Skeletal muscle satellite cell (primary cell): ENCODE measurements around the gene MIPEP.
A peak's percentile ranks its signal among the peaks of the same experiment; 100 is the strongest.
"Not testable (repeated sequence)": the region's sequence is repeated elsewhere in the genome, so short reads cannot be mapped to it uniquely, and the experiment has no call there.

Experiments used
- H3K27me3 ChIP-seq: 2 replicates; pipeline ENCODE4 v1.7.0; 2013; ENCODE audit warnings: low read length; ENCODE audit not compliant: control insufficient read depth, insufficient read depth
- H3K36me3 ChIP-seq: 2 replicates; pipeline ENCODE4 v1.7.0; 2013; ENCODE audit warnings: mild to moderate bottlenecking, control low read depth, low read length; ENCODE audit not compliant: insufficient read depth
- H3K4me1 ChIP-seq: 2 replicates; pipeline ENCODE4 v1.7.0; 2013; ENCODE audit warnings: low read length; ENCODE audit not compliant: control insufficient read depth, insufficient read depth
- H3K4me2 ChIP-seq: 2 replicates; pipeline ENCODE4 v1.7.0; 2013; ENCODE audit warnings: mild to moderate bottlenecking, low read length
- H3K4me3 ChIP-seq: 2 replicates; pipeline ENCODE4 v1.7.0; 2013; ENCODE audit warnings: low read length
- H3K9ac ChIP-seq: 2 replicates; pipeline ENCODE4 v1.7.0; 2013; ENCODE audit warnings: mild to moderate bottlenecking, low read depth, low read length, moderate library complexity
- H3K9me3 ChIP-seq: replicated peaks from 2 replicates; pipeline ENCODE4 v1.7.0; 2013; ENCODE audit warnings: mild to moderate bottlenecking, control low read depth, low read length

MIPEP gene

DNA sequence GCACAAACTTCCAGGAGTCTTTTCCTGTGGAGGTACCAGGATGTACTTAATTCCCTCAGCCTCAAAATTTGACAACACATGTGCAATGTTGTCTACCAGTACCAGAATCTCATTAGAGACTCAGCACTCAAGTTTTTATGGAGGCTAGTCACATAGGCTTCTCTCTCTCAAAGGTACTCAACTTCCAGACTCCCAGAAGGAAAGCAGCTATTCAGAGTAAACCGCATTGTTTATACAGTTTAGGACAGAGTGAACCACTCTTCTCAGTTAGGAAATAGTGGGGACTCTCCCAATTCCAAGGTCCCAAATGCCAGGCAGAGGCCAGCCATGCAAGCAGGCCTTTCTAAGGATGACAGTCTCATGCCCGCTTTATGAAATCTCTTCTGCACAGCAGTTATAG lies 16.6 kb upstream of the MIPEP start:
- no peak overlapping the region for H3K9ac ChIP-seq
- peaks cover 14% of the 10 kb centered on the region for H3K4me1 ChIP-seq
- no peaks in the 10 kb centered on the region for H3K36me3 ChIP-seq
- H3K9me3 ChIP-seq, result no peaks in the 10 kb centered on the region
- no peak overlapping the region for H3K4me2 ChIP-seq
- H3K27me3 ChIP-seq, result peaks cover 11% of the 10 kb centered on the region
- no peak overlapping the region for H3K4me3 ChIP-seq

DNA sequence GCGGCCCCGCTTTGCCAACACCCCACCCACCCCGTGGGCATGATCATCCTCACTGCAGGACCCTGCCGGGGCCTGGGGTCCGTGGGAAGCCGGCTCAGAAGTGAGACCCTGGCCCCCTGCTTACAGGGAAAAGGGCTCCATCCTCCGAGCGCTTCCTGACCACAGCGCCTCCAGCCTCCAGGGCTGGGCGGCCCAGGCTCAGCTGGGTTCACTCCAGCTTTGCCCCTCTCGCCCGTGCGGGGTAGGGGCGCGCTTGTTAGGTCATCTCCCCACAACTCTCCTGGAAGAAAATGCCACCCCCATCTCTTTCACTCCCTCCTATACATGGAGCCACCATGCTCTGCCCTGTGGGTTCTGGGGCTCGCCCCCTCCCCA lies 14.7 kb upstream of the MIPEP start:
- Histone ChIP-seq H3K4me2 (peak overlapping the region; percentile 74), H3K4me1 (peaks cover 14% of the 10 kb centered on the region), H3K4me3 (no peak overlapping the region), H3K27me3 (peaks cover 11% of the 10 kb centered on the region), H3K36me3 (no peaks in the 10 kb centered on the region), H3K9ac (no peak overlapping the region), H3K9me3 (no peaks in the 10 kb centered on the region)

DNA sequence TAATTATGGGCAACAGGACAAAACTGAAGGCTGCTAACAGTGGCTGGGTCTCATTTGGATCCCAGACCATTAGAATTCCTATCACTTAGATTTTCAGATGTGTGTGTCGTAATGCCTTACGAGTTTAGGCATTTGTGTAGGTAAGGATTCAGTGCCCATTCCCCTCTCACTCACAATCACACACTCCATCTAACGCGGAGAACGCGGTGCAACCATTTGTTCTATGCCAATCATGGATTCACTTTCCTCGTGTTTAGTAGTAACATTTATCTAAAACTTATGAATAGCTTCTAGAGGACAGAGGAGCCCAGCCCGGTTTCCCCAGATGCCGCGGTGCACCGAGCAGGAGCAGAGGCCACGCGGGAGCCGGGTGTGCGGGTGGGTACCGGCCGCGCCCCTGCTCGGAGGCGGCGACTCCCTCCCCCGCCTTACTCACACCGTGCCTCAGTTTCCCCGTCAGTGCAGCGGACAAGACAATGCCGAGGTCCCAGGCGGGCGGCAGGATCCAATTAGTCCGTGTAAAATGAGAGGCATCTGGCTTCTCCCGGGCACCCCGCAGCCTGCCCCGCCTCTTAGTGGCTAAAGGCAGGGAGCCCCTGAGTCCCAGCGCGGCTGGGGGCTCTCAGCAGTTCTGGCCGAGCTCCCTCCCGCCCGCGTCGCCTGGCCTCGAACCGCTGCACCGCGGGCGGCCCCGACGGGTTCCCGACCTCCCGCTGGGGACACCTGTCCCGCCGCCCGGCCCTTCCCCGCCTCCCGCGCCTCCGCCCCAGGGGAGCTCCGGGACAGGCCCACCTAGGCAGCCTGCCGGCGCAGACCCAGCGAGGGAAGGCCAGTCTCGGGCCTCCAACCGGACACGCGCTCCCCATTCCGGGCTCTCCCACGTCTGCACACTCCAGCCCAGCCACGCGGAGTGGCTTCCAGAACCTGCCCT lies 14.0 kb upstream of the MIPEP start:
- H3K27me3 ChIP-seq, result peaks cover 11% of the 10 kb centered on the region
- no peaks in the 10 kb centered on the region for H3K36me3 ChIP-seq
- H3K4me3 ChIP-seq, result peak overlapping the region; percentile 48
- H3K9me3 ChIP-seq, result no peaks in the 10 kb centered on the region
- no peak overlapping the region for H3K9ac ChIP-seq
- H3K4me1 ChIP-seq, result peaks cover 14% of the 10 kb centered on the region
- peak overlapping the region; percentile 74 for H3K4me2 ChIP-seq

DNA sequence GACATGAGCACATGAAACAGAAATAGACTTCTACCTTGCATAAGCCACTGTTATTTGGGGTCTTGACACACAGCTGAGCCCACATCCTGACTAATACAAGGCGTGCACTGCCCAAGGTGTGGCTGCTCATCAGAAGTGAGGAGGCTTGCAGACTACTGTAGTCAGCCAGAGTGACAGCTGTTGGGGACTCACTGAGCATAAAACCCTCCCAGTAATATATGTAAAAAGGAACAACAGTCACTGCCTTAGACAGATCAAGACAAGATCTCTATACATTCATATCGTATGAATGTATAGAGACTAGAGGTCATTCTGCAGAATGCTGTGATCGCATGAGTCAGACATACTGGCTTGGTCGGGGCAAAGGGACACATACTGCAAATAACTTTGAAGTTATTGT lies 12.2 kb upstream of the MIPEP start:
- no peak overlapping the region for H3K4me3 ChIP-seq
- H3K4me2 ChIP-seq, result no peak overlapping the region
- H3K27me3 ChIP-seq, result peaks cover 11% of the 10 kb centered on the region
- H3K4me1 ChIP-seq, result peaks cover 14% of the 10 kb centered on the region
- no peaks in the 10 kb centered on the region for H3K9me3 ChIP-seq
- no peak overlapping the region for H3K9ac ChIP-seq
- no peaks in the 10 kb centered on the region for H3K36me3 ChIP-seq

DNA sequence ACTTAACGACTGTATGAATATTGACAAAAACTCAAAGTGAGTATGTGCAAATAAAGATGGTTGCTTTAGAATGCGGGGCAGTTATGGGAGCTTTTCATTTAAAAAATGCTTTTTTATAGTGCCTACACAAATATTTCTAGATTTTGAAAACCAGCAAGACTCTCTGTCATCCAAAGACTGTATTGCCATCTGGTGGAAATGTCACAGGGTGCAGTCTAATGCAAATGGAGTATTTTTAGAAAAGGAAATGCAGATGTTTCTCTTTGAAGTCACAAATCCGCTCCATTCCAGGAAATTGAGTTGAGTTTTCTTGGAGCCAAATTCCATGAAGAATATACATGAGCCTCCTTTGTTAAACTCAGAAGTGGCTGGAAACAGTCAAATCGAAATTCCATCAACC lies 10.4 kb upstream of the MIPEP start:
- no peak overlapping the region for H3K4me2 ChIP-seq
- H3K4me3 ChIP-seq, result no peak overlapping the region
- H3K9ac ChIP-seq, result no peak overlapping the region
- no peaks in the 10 kb centered on the region for H3K9me3 ChIP-seq
- H3K27me3 ChIP-seq, result peaks cover 11% of the 10 kb centered on the region
- no peaks in the 10 kb centered on the region for H3K36me3 ChIP-seq
- H3K4me1 ChIP-seq, result peaks cover 14% of the 10 kb centered on the region

DNA sequence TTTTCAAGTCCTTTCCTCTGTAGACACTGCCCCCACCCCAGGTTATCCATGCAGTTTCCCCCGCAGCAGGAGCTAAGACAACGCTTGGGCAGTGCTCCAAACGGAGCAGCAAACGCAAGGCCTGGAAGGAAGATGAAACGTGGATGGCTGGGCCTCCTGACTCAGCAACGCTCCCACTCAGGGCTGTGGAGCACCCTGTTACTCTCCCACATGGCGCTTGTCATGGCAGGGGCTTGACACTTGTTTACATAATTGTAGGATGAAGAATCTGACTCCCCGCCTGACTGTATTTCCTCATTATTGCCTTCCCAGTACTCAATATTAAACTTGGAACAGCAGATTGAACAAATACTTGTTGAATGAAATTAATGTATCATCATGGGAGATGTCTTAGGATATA lies 8.9 kb upstream of the MIPEP start:
- H3K4me3 ChIP-seq, result no peak overlapping the region
- H3K4me1 ChIP-seq, result peaks cover 10% of the 10 kb centered on the region
- H3K9me3 ChIP-seq, result no peaks in the 10 kb centered on the region
- peaks cover 7% of the 10 kb centered on the region for H3K27me3 ChIP-seq
- no peak overlapping the region for H3K9ac ChIP-seq
- no peak overlapping the region for H3K4me2 ChIP-seq
- H3K36me3 ChIP-seq, result no peaks in the 10 kb centered on the region

DNA sequence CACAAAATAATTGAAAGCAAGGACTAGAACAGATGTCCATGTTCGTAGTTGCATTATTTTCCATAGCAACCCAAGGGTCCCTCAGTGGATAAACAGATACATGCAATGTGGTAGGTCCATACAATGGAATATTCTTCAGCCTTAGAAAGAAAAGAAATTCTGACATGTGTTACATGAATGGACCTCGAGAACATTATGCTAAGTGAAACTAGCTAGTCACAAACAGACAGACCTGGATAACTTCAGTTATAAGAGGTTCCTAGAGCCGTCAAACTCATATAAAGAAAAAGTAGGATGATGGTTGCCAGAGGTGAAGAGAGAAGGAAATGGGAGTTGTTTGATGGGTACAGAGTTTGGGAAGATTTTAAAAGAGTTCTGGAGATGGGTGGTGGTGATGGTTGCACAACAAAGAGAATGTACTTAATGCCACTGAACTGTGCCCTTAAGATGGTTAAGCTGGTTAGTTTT lies 8.3 kb upstream of the MIPEP start, which contains the start of gene C1QTNF9B:
Gene C1QTNF9B, minus strand, starts transcription at position 51 of the 468 bp plus-strand sequence.
- not testable (repeated sequence) for H3K4me3 ChIP-seq, H3K27me3 ChIP-seq, H3K9me3 ChIP-seq, H3K4me1 ChIP-seq, H3K36me3 ChIP-seq, H3K9ac ChIP-seq, H3K4me2 ChIP-seq

DNA sequence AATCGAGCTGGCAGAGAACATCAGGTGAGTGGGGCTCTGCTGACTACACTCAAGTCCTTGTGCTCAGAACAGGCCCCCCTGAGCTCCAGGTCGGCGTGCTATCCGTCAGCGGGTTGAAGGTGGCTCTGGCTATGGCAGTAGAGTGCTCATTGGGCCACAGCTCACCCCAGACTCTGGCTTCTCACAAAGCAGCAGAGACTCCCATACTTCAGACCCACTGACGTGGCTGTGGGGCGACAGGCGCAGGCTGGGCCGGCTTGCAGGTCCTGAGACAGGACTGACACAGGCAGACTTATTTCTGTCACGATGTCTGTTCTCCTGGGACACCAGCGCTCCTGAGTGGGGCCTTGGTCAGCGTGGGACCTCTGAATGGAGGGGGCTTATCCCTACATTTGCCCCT lies 5.5 kb upstream of the MIPEP start:
- H3K9me3 ChIP-seq, H3K27me3 ChIP-seq: not testable (repeated sequence)

DNA sequence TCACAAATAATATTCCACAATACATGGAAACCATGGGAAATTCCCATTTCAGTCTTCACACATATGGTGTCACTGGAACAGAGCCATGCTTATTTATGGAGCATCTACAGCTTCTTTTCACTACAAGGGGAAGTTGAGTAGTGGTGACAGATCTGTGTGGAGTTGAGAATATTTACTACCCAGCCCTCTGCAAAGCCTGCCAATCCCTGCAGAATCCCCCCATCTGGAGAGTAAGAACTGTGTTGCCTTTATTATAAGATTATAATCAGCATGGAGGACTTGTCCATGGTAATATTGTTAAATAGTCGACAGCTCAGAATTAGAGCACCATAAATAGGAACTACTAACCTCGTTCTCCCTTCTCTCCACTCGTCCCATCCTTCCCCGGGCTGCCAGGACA lies 4.6 kb upstream of the MIPEP start:
- H3K9ac ChIP-seq, H3K9me3 ChIP-seq, H3K4me1 ChIP-seq, H3K27me3 ChIP-seq, H3K4me2 ChIP-seq, H3K36me3 ChIP-seq, H3K4me3 ChIP-seq: not testable (repeated sequence)

More for the DNA sequence above, 5.5 kb upstream of the MIPEP start:
- H3K4me2 ChIP-seq, H3K9ac ChIP-seq, H3K4me1 ChIP-seq, H3K36me3 ChIP-seq, H3K4me3 ChIP-seq: not testable (repeated sequence)

DNA sequence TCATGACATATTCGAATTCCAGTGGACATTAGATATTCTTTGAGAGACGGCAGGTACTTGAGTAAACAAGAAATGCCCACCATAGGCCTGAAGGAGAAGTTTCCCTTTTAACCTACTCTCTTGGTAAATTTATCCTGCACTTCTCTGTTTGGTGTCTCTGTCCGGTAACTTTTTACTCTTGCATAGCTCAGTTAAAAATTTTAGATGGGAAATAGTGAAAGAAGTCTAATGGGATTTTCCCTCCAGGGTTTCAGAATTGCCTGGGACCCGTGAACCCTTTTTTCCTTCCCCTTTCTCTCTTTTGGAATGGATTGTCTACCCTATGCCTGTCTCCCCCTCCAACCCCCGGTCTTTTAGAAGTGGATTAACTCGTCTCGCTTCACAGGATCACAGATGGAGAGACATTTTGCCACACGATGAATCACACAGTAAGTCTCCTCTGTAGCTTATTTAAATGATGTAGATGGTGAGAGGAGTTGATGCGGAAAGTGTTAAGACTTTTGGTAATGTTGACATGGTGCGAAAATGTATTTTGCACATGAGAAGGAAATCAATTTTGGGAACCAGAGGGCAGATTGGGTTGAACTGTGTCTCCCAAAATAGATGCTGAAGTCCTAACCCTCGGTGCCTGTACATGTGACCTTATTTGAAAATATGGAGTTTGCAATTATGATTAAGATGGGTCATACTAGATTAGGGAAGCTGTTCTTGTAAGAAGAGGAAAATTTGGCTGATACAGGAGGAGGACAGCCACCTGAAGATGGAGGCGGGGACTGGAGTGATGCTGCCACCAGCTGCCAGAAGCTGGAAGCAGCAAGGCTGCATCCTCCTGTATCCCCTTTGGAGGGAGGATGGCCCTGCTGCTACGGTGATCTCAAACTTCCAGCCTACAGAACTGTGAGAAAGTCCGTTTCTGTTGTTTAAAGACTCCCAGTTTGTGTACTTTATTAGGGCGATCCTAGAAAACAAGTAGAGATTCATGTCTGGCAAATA lies 711 bp upstream of the MIPEP start:
- Histone ChIP-seq H3K36me3 (peaks cover 2% of the 10 kb centered on the region), H3K27me3 (no peaks in the 10 kb centered on the region), H3K4me3 (peak overlapping the region; percentile 96), H3K9me3 (no peaks in the 10 kb centered on the region), H3K4me2 (peak overlapping the region; percentile 99), H3K9ac (peak overlapping the region; percentile 65), H3K4me1 (peaks cover 6% of the 10 kb centered on the region)

DNA sequence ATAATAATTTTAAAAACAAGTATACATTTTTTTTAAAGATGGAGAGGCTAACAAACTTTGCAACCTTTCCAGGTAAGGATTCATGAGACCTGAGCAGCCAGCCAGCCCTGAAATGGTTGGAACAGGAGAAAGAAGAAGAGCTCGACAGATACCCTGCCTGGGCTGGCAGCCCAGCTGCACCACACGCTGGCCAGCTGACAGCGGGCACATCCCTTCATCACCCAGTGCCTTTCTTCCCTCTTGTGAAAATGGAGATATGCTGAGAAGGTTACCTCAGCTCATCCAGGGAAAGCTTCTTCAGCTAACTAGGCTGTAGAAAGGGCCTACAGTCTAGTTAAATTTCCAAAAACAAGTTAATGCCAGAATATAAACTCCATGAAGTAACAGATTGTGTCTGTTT lies 4.8 kb downstream of the MIPEP start:
- not testable (repeated sequence) for H3K27me3 ChIP-seq, H3K4me1 ChIP-seq, H3K4me2 ChIP-seq, H3K4me3 ChIP-seq, H3K9ac ChIP-seq, H3K9me3 ChIP-seq
- peaks cover 12% of the 10 kb centered on the region for H3K36me3 ChIP-seq
